ENCODE data around the gene LTB4R2.
A peak's percentile ranks its signal among the peaks of the same experiment; 100 is the strongest.

The LTB4R2 gene

DNA sequence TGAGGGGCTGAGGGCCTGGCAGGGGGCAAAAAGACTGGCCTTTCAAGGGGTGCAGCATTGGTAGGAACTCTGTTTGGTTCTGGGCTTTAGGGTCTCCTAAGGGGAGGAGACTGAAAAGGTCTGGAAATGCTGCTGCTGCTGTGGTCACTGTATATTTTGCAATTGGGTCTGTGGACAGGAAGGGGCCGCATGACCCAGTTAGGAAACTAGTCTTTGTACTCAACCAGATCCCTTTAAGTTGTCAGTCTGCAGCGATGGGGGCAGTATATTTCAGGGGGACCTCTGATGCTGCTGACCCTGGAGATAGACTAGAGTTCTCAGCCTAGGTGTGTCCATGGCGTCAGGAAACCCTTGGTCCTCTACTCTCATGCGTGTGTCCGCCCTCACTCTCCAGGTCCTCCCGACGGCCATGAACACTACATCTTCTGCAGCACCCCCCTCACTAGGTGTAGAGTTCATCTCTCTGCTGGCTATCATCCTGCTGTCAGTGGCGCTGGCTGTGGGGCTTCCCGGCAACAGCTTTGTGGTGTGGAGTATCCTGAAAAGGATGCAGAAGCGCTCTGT, 5.4 kb downstream of the LTB4R2 start:
- H3K4me3 ChIP-seq (ENCODE audit: low read depth, low read length): no peak overlapping the region
- TF ChIP-seq, protein P1, sequence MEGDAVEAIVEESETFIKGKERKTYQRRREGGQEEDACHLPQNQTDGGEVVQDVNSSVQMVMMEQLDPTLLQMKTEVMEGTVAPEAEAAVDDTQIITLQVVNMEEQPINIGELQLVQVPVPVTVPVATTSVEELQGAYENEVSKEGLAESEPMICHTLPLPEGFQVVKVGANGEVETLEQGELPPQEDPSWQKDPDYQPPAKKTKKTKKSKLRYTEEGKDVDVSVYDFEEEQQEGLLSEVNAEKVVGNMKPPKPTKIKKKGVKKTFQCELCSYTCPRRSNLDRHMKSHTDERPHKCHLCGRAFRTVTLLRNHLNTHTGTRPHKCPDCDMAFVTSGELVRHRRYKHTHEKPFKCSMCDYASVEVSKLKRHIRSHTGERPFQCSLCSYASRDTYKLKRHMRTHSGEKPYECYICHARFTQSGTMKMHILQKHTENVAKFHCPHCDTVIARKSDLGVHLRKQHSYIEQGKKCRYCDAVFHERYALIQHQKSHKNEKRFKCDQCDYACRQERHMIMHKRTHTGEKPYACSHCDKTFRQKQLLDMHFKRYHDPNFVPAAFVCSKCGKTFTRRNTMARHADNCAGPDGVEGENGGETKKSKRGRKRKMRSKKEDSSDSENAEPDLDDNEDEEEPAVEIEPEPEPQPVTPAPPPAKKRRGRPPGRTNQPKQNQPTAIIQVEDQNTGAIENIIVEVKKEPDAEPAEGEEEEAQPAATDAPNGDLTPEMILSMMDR (conservative IDR thresholded peaks at IDR 0.05; ENCODE audit: low read depth, low read length): no peak
- DNase-seq (ENCODE audit: low read depth): no peak

DNA sequence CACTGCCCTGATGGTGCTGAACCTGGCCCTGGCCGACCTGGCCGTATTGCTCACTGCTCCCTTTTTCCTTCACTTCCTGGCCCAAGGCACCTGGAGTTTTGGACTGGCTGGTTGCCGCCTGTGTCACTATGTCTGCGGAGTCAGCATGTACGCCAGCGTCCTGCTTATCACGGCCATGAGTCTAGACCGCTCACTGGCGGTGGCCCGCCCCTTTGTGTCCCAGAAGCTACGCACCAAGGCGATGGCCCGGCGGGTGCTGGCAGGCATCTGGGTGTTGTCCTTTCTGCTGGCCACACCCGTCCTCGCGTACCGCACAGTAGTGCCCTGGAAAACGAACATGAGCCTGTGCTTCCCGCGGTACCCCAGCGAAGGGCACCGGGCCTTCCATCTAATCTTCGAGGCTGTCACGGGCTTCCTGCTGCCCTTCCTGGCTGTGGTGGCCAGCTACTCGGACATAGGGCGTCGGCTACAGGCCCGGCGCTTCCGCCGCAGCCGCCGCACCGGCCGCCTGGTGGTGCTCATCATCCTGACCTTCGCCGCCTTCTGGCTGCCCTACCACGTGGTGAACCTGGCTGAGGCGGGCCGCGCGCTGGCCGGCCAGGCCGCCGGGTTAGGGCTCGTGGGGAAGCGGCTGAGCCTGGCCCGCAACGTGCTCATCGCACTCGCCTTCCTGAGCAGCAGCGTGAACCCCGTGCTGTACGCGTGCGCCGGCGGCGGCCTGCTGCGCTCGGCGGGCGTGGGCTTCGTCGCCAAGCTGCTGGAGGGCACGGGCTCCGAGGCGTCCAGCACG, 6.1 kb downstream of the LTB4R2 start:
- DNase-seq (ENCODE audit: low read depth): no peak
- TF ChIP-seq, protein P1 (conservative IDR thresholded peaks at IDR 0.05; ENCODE audit: low read depth, low read length): no peak
- H3K4me3 ChIP-seq (ENCODE audit: low read depth, low read length): no peak overlapping the region

DNA sequence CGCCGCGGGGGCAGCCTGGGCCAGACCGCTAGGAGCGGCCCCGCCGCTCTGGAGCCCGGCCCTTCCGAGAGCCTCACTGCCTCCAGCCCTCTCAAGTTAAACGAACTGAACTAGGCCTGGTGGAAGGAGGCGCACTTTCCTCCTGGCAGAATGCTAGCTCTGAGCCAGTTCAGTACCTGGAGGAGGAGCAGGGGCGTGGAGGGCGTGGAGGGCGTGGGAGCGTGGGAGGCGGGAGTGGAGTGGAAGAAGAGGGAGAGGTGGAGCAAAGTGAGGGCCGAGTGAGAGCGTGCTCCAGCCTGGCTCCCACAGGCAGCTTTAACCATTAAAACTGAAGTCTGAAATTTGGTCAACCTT, 6.6 kb downstream of the LTB4R2 start:
- DNase-seq (ENCODE audit: low read depth): no peak
- TF ChIP-seq, protein P1 (conservative IDR thresholded peaks at IDR 0.05; ENCODE audit: low read depth, low read length): peak; percentile 9
- no peak overlapping the region for H3K4me3 ChIP-seq (ENCODE audit: low read depth, low read length)

DNA sequence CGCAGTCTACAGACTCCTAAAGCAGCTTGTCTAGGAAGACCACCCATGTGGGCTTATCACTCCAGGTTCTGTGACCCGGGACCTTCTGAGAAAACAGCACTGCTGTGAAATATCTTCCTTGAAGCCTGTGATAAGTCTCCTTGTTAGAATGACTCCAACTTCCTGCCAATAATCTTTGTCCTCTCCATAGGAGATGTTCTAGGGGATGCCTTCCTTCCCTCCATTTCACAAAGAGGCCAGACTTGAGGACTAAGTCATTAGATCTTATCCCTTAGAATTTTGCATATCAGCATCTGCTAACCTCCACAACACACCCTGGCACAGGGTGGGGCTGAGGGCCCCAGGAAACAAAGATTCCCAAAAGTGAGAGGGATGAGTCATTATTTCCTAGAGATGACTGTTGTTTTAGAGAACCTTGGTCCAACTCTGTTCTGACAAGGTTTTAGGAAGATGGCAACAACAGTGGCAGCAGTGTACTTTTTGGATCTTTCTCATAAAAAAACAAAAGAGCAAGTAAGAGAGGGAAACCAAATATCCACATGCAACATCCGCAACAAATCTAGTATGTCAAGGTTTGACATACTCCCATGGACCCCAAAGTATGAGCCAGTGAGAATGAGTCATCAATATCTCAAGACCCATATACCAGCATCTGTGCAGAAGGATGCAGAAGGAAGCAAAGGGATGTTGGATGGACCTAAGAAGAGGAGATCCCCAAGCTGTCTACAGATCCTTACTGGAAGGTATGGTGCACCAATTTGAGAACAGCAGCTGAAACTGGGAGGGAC, 7.4 kb downstream of the LTB4R2 start:
- no peak for DNase-seq (ENCODE audit: low read depth)
- TF ChIP-seq, protein P1 (conservative IDR thresholded peaks at IDR 0.05; ENCODE audit: low read depth, low read length): no peak
- no peak overlapping the region for H3K4me3 ChIP-seq (ENCODE audit: low read depth, low read length)

DNA sequence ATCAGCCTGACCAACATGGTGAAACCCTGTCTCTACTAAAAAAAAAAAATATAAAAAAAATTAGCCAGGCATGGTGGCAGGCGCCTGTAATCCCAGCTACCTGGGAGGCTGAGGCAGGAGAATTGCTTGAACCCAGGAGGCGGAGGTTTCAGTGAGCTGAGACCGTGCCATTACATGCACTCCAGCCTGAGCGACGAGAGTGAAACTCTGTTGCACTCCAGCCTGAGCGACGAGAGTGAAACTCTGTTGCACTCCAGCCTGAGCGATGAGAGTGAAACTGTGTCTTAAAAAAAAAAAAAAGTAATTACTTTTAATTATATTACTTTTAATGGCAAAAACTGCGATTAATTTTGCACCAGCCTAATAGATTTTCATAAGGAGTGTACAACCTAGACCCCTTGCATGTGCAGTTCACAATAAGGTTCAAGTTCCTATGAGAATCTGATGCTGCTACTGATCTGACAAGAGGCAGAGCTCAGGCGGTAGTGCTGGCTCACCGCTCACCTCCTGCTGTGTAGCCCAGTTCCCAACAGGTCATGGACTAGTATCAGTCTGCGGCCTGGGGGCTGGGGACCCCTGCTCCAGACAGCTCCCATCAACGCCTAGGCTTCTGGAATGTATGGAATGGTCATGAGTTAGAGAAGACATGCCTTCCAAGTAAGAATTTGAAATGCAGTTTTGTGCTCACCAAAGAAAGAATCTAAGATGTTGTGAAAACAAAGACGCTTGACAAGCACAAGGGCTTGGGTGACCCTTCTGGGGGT, 11.5 kb downstream of the LTB4R2 start:
- H3K4me3 ChIP-seq (ENCODE audit: low read depth, low read length): no peak overlapping the region
- TF ChIP-seq, protein P1 (conservative IDR thresholded peaks at IDR 0.05; ENCODE audit: low read depth, low read length): no peak
- DNase-seq (ENCODE audit: low read depth): peak; percentile 40

DNA sequence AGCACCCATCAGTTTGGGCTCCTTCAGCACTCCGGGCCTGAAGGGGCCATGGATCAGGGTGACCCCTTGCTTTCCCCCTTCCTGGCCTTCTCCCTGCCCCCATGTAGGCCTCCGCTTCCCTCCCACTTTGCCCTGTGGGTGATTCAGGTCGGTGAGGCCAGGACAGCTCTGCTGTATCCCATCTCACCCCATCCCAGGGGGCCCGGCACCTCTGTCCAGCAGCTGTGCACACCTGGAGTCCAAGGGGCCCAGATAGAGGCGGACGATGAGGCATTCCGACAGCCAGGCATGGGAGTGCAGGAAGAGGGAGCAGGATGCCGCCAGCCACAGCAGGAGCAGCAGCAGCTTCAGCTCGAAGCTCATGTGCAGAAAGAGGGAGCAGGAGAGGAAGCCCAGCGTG, 12.7 kb downstream of the LTB4R2 start:
- H3K4me3 ChIP-seq (ENCODE audit: low read depth, low read length): no peak overlapping the region
- TF ChIP-seq, protein P1 (conservative IDR thresholded peaks at IDR 0.05; ENCODE audit: low read depth, low read length): no peak
- DNase-seq (ENCODE audit: low read depth): no peak

All from choroid plexus epithelial cell (primary cell).